ENCODE data around the gene NRG3. TPM values are rescaled to one million over a fixed set of nuclear protein-coding genes. Genes with fewer than 3 reads are reported as not detected.

The NRG3 gene
- total and polyA plus RNA-seq, 2 of the 4 experiments (the other 2 are of a cell fraction), result not detected

DNA sequence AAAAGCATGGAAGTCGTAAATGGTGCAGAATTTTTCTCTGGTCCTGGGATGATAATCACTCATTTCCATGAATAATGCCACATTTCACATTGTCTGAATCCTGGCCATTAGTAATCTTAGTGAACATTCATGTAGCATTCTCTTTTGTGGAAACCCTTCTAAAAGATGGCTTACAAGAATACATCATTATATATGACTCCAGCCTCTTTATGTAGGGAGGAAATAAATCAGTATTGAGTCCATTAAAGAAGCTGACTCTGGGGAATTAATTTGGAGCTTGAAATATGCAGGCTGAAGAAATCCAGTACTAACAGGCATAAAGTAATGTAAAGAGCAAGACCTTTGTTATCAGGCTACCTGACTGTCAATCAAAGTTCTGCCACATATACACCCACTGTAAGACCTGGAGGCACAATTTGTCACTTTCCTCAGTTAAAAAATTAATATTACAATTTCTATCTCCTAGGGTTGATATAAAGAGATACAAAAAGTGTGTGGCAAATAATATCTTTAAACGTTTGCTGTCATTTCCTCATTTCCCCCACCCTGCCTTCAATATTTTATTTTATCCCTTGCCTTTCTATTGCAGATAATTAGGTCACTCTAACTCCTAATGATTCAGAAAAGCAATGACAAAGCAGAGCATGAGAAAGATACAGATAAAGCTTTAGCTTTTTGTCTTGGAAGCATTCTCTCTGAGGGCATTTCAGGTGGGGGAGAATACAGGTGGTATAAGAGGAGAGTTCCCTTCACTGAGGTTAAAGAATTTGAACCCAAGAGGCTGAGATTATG, 1142.3 kb downstream of the NRG3 start:
- DNase-seq (no peak), ATAC-seq (ENCODE audit: low read depth) (no peak)
- Histone ChIP-seq H4K5ac (ENCODE audit: low read depth, low read length) (no peak overlapping the region), H2BK20ac (ENCODE audit: low read depth, low read length) (no peak overlapping the region), H3K9me1 (ENCODE audit: insufficient read depth, low read length) (no peaks in the 10 kb centered on the region), H3K79me1 (ENCODE audit: low read depth in 1 of 2, low read length in 2 of 2) (no peaks in the 10 kb centered on the region), H2BK120ac (ENCODE audit: low read depth, low read length) (no peak overlapping the region), H3K14ac (replicated peaks; ENCODE audit: low read depth, low read length) (no peak overlapping the region), H3K4ac (ENCODE audit: low read depth, low read length) (no peak overlapping the region), H3K9ac (ENCODE audit: low read depth, low read length) (no peak overlapping the region), H3K27ac (ENCODE audit: insufficient read depth, low read length) (no peak overlapping the region), H3K27me3 (ENCODE audit: control insufficient read depth, insufficient read depth, low read length) (no peaks in the 10 kb centered on the region), H3K9me3 (ENCODE audit: control insufficient read depth, insufficient read depth, low read length) (peaks cover 4% of the 10 kb centered on the region), H2AK5ac (ENCODE audit: low read depth, low read length) (no peak overlapping the region), H3K4me3 (ENCODE audit: insufficient read depth, low read depth, low read length) (no peak overlapping the region), H2BK5ac (ENCODE audit: low read depth, low read length, poor library complexity, severe bottlenecking) (no peak overlapping the region), H3K4me2 (ENCODE audit: low read depth, low read length) (no peak overlapping the region), H3K36me3 (ENCODE audit: control insufficient read depth, insufficient read depth, low read length) (no peaks in the 10 kb centered on the region), H3K4me1 (ENCODE audit: control insufficient read depth, insufficient read depth, low read length) (no peaks in the 10 kb centered on the region), H4K20me1 (ENCODE audit: insufficient read depth, low read length) (no peaks in the 10 kb centered on the region), H3K56ac (ENCODE audit: extremely low read depth, insufficient read depth, low read length) (no peak overlapping the region), H4K8ac (ENCODE audit: low read depth in 2 of 2, low read length in 2 of 2) (no peak overlapping the region), H2AFZ (replicated peaks; ENCODE audit: low read length, poor library complexity) (no peak overlapping the region), H4K91ac (ENCODE audit: insufficient read depth, low read depth, low read length) (no peak overlapping the region), H2BK15ac (ENCODE audit: low read depth, low read length) (no peak overlapping the region), H2AK9ac (replicated peaks; ENCODE audit: low read depth, low read length, poor library complexity) (no peak overlapping the region), H3K18ac (ENCODE audit: low read depth, low read length) (no peak overlapping the region), H3K23ac (ENCODE audit: low read depth, low read length) (no peak overlapping the region)
- intact Hi-C loops (cut with micrococcal nuclease), result no loop called here
- in situ Hi-C loops (cut with MboI; ENCODE audit: low sequenced_read_pairs), result no loop called here
- no CpG with 5 or more reads among the region's 2 CpGs for WGBS, 2 experiments (ENCODE audit: extremely low coverage in 2 of 2, insufficient read length in 1 of 2)
- dilution Hi-C loops (cut with HindIII; ENCODE audit: low sequenced_read_pairs, unreplicated experiment), result no loop called here
- CTCF ChIA-PET, result no interaction called here
- no peak for TF ChIP-seq FOS (IDR thresholded peaks at IDR 0.05; ENCODE audit: low read depth, low read length)
- TF ChIP-seq BHLHE40 (IDR thresholded peaks at IDR 0.05; ENCODE audit: low read depth, low read length), result no peak
- TF ChIP-seq, protein P1, sequence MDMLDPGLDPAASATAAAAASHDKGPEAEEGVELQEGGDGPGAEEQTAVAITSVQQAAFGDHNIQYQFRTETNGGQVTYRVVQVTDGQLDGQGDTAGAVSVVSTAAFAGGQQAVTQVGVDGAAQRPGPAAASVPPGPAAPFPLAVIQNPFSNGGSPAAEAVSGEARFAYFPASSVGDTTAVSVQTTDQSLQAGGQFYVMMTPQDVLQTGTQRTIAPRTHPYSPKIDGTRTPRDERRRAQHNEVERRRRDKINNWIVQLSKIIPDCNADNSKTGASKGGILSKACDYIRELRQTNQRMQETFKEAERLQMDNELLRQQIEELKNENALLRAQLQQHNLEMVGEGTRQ (IDR thresholded peaks at IDR 0.05; ENCODE audit: low read depth, low read length), result no peak
- no peak for TF ChIP-seq MAFK (IDR thresholded peaks at IDR 0.05; ENCODE audit: low read depth, low read length)
- TF ChIP-seq MAZ (IDR thresholded peaks at IDR 0.05; ENCODE audit: borderline replicate concordance, low read depth, low read length), result no peak
- TF ChIP-seq RCOR1 (IDR thresholded peaks at IDR 0.05; ENCODE audit: insufficient replicate concordance, low read length), result no peak
- TF ChIP-seq MXI1 (IDR thresholded peaks at IDR 0.05; ENCODE audit: borderline replicate concordance, low read depth, low read length), result no peak
- TF ChIP-seq, protein P2, sequence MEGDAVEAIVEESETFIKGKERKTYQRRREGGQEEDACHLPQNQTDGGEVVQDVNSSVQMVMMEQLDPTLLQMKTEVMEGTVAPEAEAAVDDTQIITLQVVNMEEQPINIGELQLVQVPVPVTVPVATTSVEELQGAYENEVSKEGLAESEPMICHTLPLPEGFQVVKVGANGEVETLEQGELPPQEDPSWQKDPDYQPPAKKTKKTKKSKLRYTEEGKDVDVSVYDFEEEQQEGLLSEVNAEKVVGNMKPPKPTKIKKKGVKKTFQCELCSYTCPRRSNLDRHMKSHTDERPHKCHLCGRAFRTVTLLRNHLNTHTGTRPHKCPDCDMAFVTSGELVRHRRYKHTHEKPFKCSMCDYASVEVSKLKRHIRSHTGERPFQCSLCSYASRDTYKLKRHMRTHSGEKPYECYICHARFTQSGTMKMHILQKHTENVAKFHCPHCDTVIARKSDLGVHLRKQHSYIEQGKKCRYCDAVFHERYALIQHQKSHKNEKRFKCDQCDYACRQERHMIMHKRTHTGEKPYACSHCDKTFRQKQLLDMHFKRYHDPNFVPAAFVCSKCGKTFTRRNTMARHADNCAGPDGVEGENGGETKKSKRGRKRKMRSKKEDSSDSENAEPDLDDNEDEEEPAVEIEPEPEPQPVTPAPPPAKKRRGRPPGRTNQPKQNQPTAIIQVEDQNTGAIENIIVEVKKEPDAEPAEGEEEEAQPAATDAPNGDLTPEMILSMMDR (conservative IDR thresholded peaks at IDR 0.05; ENCODE audit: low read depth, low read length), result no peak
- TF ChIP-seq, protein P3, sequence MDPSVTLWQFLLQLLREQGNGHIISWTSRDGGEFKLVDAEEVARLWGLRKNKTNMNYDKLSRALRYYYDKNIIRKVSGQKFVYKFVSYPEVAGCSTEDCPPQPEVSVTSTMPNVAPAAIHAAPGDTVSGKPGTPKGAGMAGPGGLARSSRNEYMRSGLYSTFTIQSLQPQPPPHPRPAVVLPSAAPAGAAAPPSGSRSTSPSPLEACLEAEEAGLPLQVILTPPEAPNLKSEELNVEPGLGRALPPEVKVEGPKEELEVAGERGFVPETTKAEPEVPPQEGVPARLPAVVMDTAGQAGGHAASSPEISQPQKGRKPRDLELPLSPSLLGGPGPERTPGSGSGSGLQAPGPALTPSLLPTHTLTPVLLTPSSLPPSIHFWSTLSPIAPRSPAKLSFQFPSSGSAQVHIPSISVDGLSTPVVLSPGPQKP (IDR thresholded peaks at IDR 0.05; ENCODE audit: borderline replicate concordance, low read depth, low read length), result no peak
- TF ChIP-seq RAD21 (IDR thresholded peaks at IDR 0.05; ENCODE audit: low read length), result no peak
- no peak for TF ChIP-seq CEBPB (IDR thresholded peaks at IDR 0.05; ENCODE audit: low read depth, low read length)
- TF ChIP-seq SMC3 (IDR thresholded peaks at IDR 0.05; ENCODE audit: low read depth, low read length), result no peak
- TF ChIP-seq POLR2A (IDR thresholded peaks at IDR 0.05; ENCODE audit: low read depth, low read length), result no peak
- no peak for TF ChIP-seq CHD1 (IDR thresholded peaks at IDR 0.05; ENCODE audit: low read depth, low read length)
- POLR2A ChIA-PET (ENCODE audit: unreplicated experiment), result no interaction called here
- BruUV-seq (replicated peaks), result no TSS peak

Measured in IMR-90 (cell line).